Fibroblast of lung (primary cell): ENCODE data around the gene RHOD. TPM values are rescaled to one million over a fixed set of nuclear protein-coding genes. Genes with fewer than 3 reads are reported as not detected.

Experiments used
- DNase-seq, 2 donors: peaks; one replicate each; pipeline versions ENCODE4 v3.0.0 to v3.0.0-alpha.2; 2010; ENCODE audit warnings: low read depth in 2 of 2
- H2AFZ ChIP-seq: 2 replicates; pipeline ENCODE4 v1.5.1; 2012; ENCODE audit warnings: low read length, control low read depth, inconsistent platforms
- H3K27ac ChIP-seq: 2 replicates; pipeline ENCODE4 v1.5.1; 2011; ENCODE audit warnings: low read length, control low read depth; ENCODE audit not compliant: insufficient read depth
- H3K27me3 ChIP-seq: 2 replicates; pipeline ENCODE4 v1.5.1; 2011; ENCODE audit warnings: mild to moderate bottlenecking, low read length; ENCODE audit not compliant: control insufficient read depth, insufficient read depth
- H3K36me3 ChIP-seq: 2 replicates; pipeline ENCODE4 v1.5.1; 2011; ENCODE audit warnings: low read length; ENCODE audit not compliant: control insufficient read depth, insufficient read depth
- H3K4me1 ChIP-seq: 2 replicates; pipeline ENCODE4 v1.5.1; 2011; ENCODE audit warnings: low read length; ENCODE audit not compliant: control insufficient read depth, insufficient read depth; ENCODE audit errors: extremely low read depth
- H3K4me2 ChIP-seq: 2 replicates; pipeline ENCODE4 v1.5.1; 2011; ENCODE audit warnings: low read length, control low read depth; ENCODE audit not compliant: insufficient read depth; ENCODE audit errors: extremely low read depth
- H3K4me3 ChIP-seq, 4 experiments: fragments of 200-600 bp in 1 of 4; sonication (generic) in 1 of 4; replicated peaks in 1 of 4; 2 replicates each; pipeline ENCODE4 v1.5.1; 2011 to 2016; ENCODE audit warnings: low read length in 4 of 4, low read depth in 3 of 4, mild to moderate bottlenecking in 3 of 4, control low read depth in 2 of 4, inconsistent platforms in 1 of 4, mixed read lengths in 1 of 4; ENCODE audit not compliant: insufficient read depth in 1 of 4; ENCODE audit errors: control extremely low read depth in 1 of 4
- H3K79me2 ChIP-seq: 2 replicates; pipeline ENCODE4 v1.5.1; 2012; ENCODE audit warnings: mild to moderate bottlenecking, low read length, inconsistent platforms; ENCODE audit not compliant: control insufficient read depth, insufficient read depth
- H3K9ac ChIP-seq: 2 replicates; pipeline ENCODE4 v1.5.1; 2011; ENCODE audit warnings: mild to moderate bottlenecking, low read length, control low read depth; ENCODE audit not compliant: insufficient read depth
- H3K9me3 ChIP-seq: 2 replicates; pipeline ENCODE4 v1.5.1; 2012; ENCODE audit warnings: low read depth, low read length; ENCODE audit not compliant: control insufficient read depth, insufficient read depth
- H4K20me1 ChIP-seq: 2 replicates; pipeline ENCODE4 v1.5.1; 2011; ENCODE audit warnings: low read length; ENCODE audit not compliant: control insufficient read depth, insufficient read depth; ENCODE audit errors: extremely low read depth
- CTCF ChIP-seq, 2 donors: IDR thresholded peaks in 1 of 2; conservative IDR thresholded peaks in 1 of 2; 1 replicate in 1 of 2; 2 replicates in 1 of 2; pipeline ENCODE4 v1.5.1; 2011 to 2012; ENCODE audit warnings: low read length in 2 of 2, control low read depth in 1 of 2, inconsistent platforms in 1 of 2, low read depth in 1 of 2, mild to moderate bottlenecking in 1 of 2
- EZH2 ChIP-seq: IDR thresholded peaks from 2 replicates; pipeline ENCODE4 v1.5.1; 2012; ENCODE audit warnings: low read length, control low read depth, mild to moderate bottlenecking; ENCODE audit errors: missing control alignments
- polyA plus RNA-seq, 2 donors: library from polyadenylated mRNA; depleted of rRNA in 1 of 2; stranded (reverse) in 1 of 2; unstranded in 1 of 2; fragments of >200 nt; gene quantifications; 2 replicates each; pipeline ENCODE4 v1.2.1, GENCODE V29; 2011 to 2012; ENCODE audit warnings: missing spikeins in 1 of 2
- total RNA-seq: library from RNA; depleted of rRNA; stranded (reverse); fragments of >200 nt; gene quantifications from 2 replicates; pipeline ENCODE4 v1.2.1, GENCODE V29; 2014

Gene RHOD
- total and polyA plus RNA-seq, 2 donors (not counting 1 experiment from before 2014, with no cell fraction given) = 4.7 to 12.9 TPM

- Histone ChIP-seq H3K9ac (no peak overlapping the region), H3K4me3 (no peak overlapping the region), H3K27me3 (no peaks in the 10 kb centered on the region), H3K4me2 (no peak overlapping the region), H3K79me2 (no peaks in the 10 kb centered on the region), H3K27ac (no peak overlapping the region), H3K4me1 (no peaks in the 10 kb centered on the region), H2AFZ (no peak overlapping the region), H3K36me3 (no peaks in the 10 kb centered on the region), H4K20me1 (no peaks in the 10 kb centered on the region), H3K9me3 (no peaks in the 10 kb centered on the region)
- no peak for TF ChIP-seq EZH2
- TF ChIP-seq CTCF (conservative IDR thresholded peaks at IDR 0.05 in 1 of 2, IDR thresholded peaks at IDR 0.05 in 1 of 2; ENCODE audit: low read depth in 1 of 2, low read length in 2 of 2) = no peak
- no peak for DNase-seq
These were observed 43.2 kb downstream of the RHOD start for GRCh38 chr11:67099831-67100324.

GRCh38 chr11:67102664-67103063 is 46.0 kb downstream of the RHOD start:
- Histone ChIP-seq H3K9ac (no peak overlapping the region), H2AFZ (no peak overlapping the region), H4K20me1 (no peaks in the 10 kb centered on the region), H3K9me3 (no peaks in the 10 kb centered on the region), H3K36me3 (no peaks in the 10 kb centered on the region), H3K27ac (no peak overlapping the region), H3K4me3 (no peak overlapping the region), H3K4me2 (no peak overlapping the region), H3K79me2 (no peaks in the 10 kb centered on the region), H3K27me3 (no peaks in the 10 kb centered on the region), H3K4me1 (no peaks in the 10 kb centered on the region)
- TF ChIP-seq EZH2 (no peak), CTCF (conservative IDR thresholded peaks at IDR 0.05 in 1 of 2, IDR thresholded peaks at IDR 0.05 in 1 of 2; ENCODE audit: low read depth in 1 of 2, low read length in 2 of 2) (no peak)
- DNase-seq = no peak

- Histone ChIP-seq H3K9me3 (no peaks in the 10 kb centered on the region), H3K4me1 (no peaks in the 10 kb centered on the region), H3K27me3 (no peaks in the 10 kb centered on the region), H2AFZ (no peak overlapping the region), H3K9ac (no peak overlapping the region), H3K4me3 (no peak overlapping the region), H3K79me2 (no peaks in the 10 kb centered on the region), H3K27ac (no peak overlapping the region), H3K36me3 (no peaks in the 10 kb centered on the region), H4K20me1 (no peaks in the 10 kb centered on the region), H3K4me2 (no peak overlapping the region)
- DNase-seq = no peak
- TF ChIP-seq CTCF (conservative IDR thresholded peaks at IDR 0.05 in 1 of 2, IDR thresholded peaks at IDR 0.05 in 1 of 2; ENCODE audit: low read depth in 1 of 2, low read length in 2 of 2) (no peak), EZH2 (no peak)
These were observed 49.3 kb downstream of the RHOD start for GRCh38 chr11:67105964-67106363.
